HG03439 (cell line): Measurements from ENCODE around the gene COPA.
A peak's percentile ranks its signal among the peaks of the same experiment; 100 is the strongest.

Source experiments
- ATAC-seq: cut with Tn5 transposase; IDR thresholded peaks from one replicate; pipeline ENCODE4 v1.9.1; 2021; ENCODE audit warnings: mild to moderate bottlenecking, moderate library complexity; ENCODE audit not compliant: unreplicated experiment

Gene COPA

GRCh38 chr1:160277330-160277729 is 65.7 kb downstream of the COPA start:
- no peak for ATAC-seq

- ATAC-seq, result no peak
These were observed 72.0 kb downstream of the COPA start for GRCh38 chr1:160271025-160271424.

GRCh38 chr1:160267284-160267991 is 75.6 kb downstream of the COPA start:
- ATAC-seq, result no peak

- no peak for ATAC-seq
These were observed 78.2 kb downstream of the COPA start for GRCh38 chr1:160264795-160265307.

GRCh38 chr1:160261893-160262794 is 80.9 kb downstream of the COPA start, which contains the start of gene DCAF8:
DCAF8 (minus strand) TSS chr1:160262549; CDS start chr1:160244008, 18,541 bp downstream.
- ATAC-seq, result peak; percentile 76

- ATAC-seq, result peak; percentile 43
These were observed 81.5 kb downstream of the COPA start for GRCh38 chr1:160261556-160261892.

- ATAC-seq, result no peak
These were observed 82.4 kb downstream of the COPA start for GRCh38 chr1:160260406-160261382.

- no peak for ATAC-seq
These were observed 84.8 kb downstream of the COPA start for GRCh38 chr1:160258177-160258798.

GRCh38 chr1:160257411-160258015 is 85.5 kb downstream of the COPA start:
- no peak for ATAC-seq

- ATAC-seq, result no peak
These were observed 86.5 kb downstream of the COPA start for GRCh38 chr1:160256396-160257046.

- no peak for ATAC-seq
These were observed 87.2 kb downstream of the COPA start for GRCh38 chr1:160255781-160256300.

GRCh38 chr1:160251687-160252526 is 91.1 kb downstream of the COPA start:
- no peak for ATAC-seq

- no peak for ATAC-seq
These were observed 92.0 kb downstream of the COPA start for GRCh38 chr1:160251011-160251410.

GRCh38 chr1:160247053-160247452 is 96.0 kb downstream of the COPA start:
- no peak for ATAC-seq

- ATAC-seq, result no peak
These were observed 97.6 kb downstream of the COPA start for GRCh38 chr1:160245434-160245833.

GRCh38 chr1:160244209-160244608 is 98.8 kb downstream of the COPA start:
- ATAC-seq, result no peak

GRCh38 chr1:160243767-160244166 is 99.3 kb downstream of the COPA start:
- ATAC-seq, result no peak
